AG09309 (cell line): Measurements from ENCODE around the gene CSTA.

ENCODE experiments used
- DNase-seq: peaks from one replicate; pipeline ENCODE4 v3.0.0-alpha.2; 2010; ENCODE audit warnings: low read depth
- H3K4me3 ChIP-seq: 2 replicates; pipeline ENCODE4 v1.5.1; 2011; ENCODE audit warnings: mild to moderate bottlenecking, low read depth, low read length, moderate library complexity; ENCODE audit not compliant: control insufficient read depth
- CTCF ChIP-seq: IDR thresholded peaks from 2 replicates; pipeline ENCODE4 v1.5.1; 2011; ENCODE audit warnings: mild to moderate bottlenecking, low read depth, low read length, inconsistent platforms; ENCODE audit not compliant: insufficient read depth, control insufficient read depth; ENCODE audit errors: missing control alignments

The CSTA gene

GRCh38 chr3:122298239-122298638 is 26.8 kb upstream of the CSTA start:
- no peak overlapping the region for H3K4me3 ChIP-seq
- no peak for DNase-seq
- TF ChIP-seq CTCF, result no peak

- no peak for TF ChIP-seq CTCF
- no peak for DNase-seq
- H3K4me3 ChIP-seq, result no peak overlapping the region
Observed at GRCh38 chr3:122299215-122299614, 25.8 kb upstream of the CSTA start.

- TF ChIP-seq CTCF, result peak; percentile 33
- DNase-seq, result no peak
- no peak overlapping the region for H3K4me3 ChIP-seq
Observed at GRCh38 chr3:122299872-122300460, 25.1 kb upstream of the CSTA start.

GRCh38 chr3:122301063-122301462 is 24.0 kb upstream of the CSTA start:
- no peak overlapping the region for H3K4me3 ChIP-seq
- no peak for TF ChIP-seq CTCF
- no peak for DNase-seq

GRCh38 chr3:122305818-122306621 is 19.0 kb upstream of the CSTA start:
- no peak for TF ChIP-seq CTCF
- DNase-seq, result no peak
- no peak overlapping the region for H3K4me3 ChIP-seq

- DNase-seq, result no peak
- no peak for TF ChIP-seq CTCF
- no peak overlapping the region for H3K4me3 ChIP-seq
Observed at GRCh38 chr3:122306622-122306953, 18.5 kb upstream of the CSTA start.
